HG02870 (cell line): ENCODE measurements around the gene PRELP.

Source experiments
- ATAC-seq: cut with Tn5 transposase; IDR thresholded peaks from one replicate; pipeline ENCODE4 v1.9.1; 2021; ENCODE audit warnings: mild to moderate bottlenecking, moderate library complexity; ENCODE audit not compliant: unreplicated experiment

The PRELP gene

DNA sequence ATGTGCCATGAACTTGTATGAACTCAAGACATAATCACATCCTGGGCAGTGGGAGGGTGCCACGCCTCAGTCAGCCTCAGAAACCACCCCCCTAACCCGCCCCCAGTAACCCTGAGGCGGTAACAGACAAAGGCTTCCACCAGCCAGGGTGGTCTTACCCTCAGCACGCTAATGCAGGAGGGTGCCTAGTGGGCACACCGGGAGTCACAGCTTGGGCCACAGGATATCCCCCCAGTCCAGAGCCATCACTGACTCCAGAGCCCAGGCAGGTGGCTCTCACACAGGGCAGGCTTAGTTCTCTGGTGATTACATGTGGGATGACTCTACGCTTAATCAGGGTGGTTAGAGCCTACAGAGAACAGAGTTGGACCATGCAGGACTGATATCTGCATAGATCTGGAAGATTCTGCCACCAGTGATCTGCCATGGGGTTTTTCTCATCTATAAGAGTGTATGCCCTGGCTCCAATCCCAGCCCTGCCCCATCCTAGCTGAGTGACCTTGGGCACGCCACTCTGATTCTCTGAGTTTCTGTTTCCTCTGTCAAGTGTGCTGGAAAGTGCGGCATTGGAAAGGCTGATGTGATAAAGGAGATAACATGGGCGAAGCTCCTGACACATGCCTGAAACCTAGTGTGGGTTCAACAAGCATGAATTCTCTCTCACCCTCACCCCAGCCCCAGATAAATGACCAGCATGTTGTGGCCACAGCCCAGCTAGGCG is 45.6 kb downstream of the PRELP start:
- ATAC-seq: no peak

DNA sequence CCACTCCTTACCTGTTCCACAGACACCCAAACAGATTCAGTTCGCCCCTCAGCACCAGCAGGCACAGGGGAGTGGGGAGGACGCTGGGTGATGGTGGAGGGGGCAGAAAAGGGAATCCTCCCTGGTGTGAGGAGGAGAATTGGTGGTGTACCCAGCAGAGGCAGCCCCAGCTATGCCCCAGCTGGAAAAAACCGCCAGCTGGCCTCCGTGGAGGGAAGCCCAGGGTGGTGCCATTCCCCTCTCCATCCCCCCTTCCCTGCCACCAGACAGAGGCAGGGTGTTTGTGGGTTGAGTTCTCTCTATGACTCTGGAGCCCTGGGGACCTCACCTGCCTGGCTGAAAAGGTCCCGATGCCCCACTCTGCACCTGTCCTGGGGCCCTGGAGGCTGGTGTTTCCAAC is 46.2 kb downstream of the PRELP start:
- no peak for ATAC-seq

DNA sequence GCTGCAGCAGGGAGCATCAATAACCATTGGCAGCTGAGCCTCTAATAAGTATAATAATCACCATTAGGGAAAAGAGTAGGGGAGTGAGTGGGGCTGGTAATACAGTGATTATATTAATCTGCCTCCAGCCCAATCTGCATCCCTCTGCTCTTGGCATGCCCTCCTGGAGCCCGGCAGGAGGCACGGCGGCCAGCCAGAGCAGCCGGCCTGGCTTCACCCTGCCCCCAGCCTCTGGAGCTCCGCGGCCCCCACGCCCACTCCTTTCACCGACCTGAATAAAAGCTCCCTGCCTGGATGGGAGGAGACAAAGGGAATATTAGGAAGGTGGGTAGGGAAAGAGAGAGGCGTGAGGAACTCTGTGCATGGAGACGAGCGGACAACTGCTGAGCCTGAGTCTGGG is 46.6 kb downstream of the PRELP start:
- ATAC-seq: no peak

DNA sequence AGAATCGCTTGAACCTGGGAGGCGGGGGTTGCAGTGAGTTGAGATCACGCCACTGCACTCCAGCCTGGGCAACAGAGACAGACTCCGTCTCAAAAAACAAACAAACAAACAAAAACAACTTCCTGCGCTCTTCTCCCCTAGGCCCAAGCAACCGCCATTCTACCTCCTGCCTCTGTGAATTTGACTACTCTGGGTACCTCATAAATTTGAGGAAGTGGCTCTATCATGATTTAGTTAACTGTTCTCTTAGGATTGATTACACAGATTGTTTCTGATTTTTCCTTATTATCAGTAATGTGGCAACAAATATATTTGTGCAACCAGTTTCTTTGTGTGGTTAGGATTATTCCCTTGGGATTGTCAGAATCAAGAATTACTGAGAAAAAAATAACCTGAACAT is 48.1 kb downstream of the PRELP start:
- no peak for ATAC-seq

DNA sequence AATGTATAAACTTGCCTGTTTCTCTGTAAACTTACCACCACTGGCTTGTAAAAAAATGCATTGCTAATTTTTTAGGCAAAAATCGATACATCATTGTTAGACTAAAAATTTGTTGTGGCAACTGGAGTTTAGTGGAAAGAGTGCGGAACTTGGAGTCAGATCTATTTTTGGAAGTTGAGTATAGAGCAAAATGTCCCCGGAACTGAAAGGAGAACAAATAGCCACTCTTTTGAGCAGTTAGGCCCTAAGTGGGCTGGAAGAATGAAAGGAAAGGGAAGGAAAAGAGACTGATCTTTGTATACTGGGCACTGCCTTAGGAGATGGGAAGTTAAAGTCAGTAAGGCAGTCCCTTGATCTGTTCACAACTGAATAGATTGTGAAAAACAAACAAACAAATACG is 48.5 kb downstream of the PRELP start:
- ATAC-seq: no peak

DNA sequence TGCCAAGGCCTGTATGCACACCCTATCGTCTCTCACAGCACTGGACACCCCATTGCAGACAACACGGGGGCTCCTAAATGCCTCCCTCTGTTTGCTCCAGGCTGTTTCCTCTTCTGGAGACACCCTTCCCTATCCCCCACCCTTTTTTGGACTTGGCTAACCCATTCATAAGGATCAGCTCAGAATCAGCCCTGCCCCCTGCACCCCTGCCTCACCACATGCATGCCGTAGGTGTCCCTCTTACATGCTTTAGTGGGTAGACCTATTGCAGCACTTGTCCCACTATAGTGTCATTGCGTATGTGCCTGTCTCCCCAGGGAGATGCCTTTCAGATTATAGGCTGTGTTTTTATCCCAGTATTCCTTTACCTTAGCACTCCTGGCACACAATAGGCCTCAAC is 49.2 kb downstream of the PRELP start:
- ATAC-seq: no peak

DNA sequence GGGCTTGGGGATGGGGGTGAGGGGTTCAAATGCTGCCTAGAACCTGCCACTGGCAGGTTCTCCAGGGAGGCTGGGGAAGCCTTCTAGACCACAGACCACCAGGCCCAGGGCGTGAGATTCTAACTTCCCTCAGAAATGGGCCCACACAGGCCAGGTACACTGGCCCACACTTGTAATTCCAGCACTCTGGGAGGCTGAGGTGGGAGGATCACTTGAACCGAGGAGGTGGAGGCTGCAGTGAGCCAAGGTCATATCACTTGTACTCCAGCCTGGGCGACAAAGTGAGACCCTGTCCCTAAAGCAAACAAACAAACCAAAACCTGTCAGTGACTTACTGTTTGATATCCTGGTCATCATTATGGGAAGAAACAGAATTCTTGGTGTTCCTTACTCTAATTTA is 50.1 kb downstream of the PRELP start:
- ATAC-seq: no peak

DNA sequence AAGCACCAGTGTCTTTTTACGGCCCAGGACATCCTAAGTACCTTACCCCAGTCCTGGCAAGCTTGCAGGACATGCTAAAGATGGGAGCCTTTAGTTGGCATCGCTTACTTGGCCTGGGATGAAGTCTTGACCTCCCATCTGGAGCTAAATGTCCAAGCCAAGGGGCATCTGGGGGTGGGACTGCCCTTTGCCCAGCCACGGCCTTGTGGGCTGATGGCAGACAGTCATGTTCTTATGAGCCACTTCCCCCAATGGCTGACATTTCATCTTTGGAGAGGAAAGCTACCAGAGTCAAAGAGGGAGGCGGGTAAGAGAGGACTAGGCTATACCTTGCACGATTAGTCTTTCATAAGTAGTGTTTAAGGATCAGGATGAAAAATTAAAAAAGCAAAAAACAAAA is 50.5 kb downstream of the PRELP start:
- no peak for ATAC-seq

DNA sequence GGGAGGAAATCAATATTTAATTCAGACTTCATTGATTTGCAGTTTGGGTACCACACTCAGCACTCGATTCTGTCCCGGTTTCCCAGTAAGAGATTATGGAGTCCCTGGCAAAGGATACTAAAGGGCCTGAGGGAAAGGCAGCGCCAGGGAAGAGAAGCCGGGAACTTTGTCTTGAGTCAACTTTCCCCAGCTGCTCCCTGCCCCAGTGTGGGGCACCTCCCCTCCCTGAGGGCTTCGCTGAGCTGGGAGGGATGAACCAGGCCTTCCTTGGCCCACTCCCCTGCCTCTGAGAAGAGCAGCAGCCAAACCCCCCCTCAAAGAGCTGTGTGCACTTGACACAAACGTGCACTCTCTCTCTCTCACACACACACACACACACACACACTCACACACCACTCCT is 51.0 kb downstream of the PRELP start:
- ATAC-seq: no peak

DNA sequence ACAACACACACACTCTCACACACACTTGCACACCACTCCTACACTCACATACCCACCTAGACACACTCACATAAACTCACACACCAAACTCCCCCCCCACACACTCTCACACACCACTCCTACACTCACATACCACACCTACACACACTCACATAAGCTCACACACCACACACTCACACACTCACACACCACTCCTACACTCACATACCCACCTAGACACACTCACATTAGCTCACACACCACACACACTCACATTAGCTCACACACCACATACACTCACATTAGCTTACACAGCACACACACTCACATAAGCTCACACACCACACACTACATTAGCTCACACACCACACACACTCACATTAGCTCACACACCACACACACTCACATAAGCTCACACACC is 51.4 kb downstream of the PRELP start:
- ATAC-seq: no peak

DNA sequence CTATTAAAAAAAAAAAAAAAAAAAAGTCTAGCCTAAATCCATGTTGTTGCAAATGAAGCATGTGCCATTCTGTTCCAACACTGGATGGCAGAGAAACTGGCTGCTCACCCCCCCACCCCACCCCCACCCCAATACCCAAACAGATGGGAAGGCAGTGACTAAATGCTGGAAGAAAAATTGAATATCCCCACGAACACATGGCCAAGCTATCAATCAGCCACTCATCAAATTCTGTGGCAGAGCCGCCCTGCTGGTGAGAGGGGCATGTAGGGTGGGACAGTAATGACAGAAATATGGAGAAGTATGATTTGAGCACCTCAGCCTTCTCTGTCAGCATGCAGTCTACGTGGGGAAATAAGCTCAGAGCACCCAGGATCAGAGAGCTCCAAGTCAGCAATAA is 52.5 kb downstream of the PRELP start:
- ATAC-seq: no peak

DNA sequence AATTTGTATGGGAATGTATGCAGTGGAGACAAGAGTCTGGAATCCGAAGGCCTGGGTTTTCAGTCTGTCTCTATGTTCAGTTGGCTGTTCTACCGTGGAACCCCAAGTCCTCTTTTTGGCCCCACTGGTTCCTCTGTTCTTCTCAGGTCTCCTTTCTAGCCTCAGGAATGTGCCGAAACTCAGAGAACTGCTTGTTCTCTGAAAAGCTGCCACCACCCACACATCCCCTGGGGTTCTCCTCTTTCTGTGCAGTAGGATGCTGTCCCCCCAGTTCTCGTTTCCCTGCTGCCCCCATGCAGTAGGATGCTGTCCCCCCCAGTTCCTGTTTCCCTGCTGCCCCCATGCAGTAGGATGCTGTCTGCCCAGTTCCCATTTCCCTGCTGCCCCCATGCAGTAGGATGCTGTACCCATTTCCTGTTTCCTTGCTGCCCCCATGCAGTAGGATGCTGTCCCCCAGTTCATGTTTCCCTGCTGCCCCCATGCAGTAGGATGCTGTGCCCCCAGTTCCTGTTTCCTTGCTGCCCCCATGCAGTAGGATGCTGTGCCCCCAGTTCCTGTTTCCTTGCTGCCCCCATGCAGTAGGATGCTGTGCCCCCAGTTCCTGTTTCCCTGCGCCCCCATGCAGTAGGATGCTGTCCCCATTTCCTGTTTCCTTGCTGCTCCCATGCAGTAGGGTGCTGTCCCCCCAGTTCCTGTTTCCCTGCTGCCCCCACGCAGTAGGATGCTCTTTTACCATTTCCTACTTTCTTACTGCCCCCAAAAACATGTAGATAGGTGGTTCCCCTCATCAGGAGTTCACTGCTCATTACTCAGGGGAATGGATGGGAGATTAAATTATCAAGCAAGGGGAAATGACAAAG is 53.6 kb downstream of the PRELP start:
- no peak for ATAC-seq

DNA sequence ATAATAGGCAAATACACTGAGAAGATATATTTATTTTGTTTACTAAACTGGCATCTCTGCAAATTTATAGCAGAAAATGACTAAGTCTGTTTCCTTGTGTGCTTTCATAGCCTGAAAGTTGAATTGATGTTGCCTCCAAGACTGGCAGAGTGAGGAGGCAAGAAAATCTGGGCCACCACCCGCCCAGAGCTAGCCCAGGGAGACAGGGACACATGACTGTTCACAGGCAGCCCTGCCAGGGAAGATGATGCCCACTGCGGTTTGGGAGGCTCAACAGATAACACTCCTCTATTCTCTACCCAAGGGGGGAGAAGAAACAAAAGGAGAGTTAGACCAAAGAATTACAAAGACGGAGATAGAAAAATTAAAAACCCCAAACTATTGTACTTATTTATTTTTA is 55.5 kb downstream of the PRELP start:
- no peak for ATAC-seq

DNA sequence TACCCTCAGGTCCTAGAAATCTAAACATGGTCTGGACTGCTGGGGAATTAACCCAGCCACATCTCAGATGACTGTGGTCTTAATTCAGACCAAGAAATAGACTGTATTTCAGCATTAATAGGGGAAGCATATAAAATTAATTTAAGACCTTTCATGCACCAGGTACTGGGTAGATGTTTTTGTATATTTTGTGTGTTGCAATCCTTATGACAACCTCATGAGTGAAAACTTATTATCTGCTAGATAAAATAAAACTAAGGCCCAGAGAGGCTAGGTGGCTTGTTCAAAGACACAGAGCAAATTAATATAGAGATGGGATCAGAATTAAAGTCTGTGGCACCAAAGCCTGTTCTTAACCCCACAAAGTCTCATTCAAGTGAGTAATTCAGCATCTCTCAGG is 58.4 kb downstream of the PRELP start:
- no peak for ATAC-seq

DNA sequence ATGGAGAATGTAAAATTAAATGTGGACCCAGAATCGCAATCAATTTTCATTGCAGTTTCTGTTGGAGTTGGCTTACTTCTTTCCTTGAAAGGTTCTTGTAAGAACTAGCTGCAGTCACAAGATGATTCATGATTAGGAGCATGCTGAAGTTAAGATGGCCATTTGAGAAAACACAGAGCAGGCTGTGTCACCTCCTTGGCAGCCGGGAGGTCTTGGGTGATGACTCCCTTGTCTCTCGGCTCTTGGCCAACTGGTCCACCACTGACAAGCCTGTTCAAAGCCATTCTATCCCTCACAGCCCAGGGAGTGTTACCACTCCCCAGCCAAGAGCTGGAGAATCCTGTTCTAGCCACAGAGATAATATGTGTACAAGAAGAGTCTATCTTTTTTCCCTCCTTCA is 58.9 kb downstream of the PRELP start:
- no peak for ATAC-seq

DNA sequence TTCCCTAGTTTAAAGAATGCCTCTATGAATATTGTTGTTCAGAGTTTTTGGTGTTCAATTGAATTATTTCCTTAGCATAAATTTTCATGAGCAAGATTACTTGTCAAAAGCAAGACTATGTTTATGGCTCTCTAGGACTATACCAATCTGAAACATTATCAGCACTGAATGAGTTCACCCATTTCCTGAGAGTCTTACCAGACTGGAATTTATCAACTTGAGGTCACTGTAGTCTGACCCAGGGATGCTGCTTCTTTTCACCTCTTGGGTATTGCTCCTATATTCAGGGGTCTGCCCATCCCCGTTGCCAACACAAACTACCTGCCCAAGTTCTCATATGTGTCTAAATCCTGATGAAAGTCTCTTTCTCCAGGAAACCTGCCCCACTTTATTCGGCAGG is 61.0 kb downstream of the PRELP start:
- ATAC-seq: no peak

DNA sequence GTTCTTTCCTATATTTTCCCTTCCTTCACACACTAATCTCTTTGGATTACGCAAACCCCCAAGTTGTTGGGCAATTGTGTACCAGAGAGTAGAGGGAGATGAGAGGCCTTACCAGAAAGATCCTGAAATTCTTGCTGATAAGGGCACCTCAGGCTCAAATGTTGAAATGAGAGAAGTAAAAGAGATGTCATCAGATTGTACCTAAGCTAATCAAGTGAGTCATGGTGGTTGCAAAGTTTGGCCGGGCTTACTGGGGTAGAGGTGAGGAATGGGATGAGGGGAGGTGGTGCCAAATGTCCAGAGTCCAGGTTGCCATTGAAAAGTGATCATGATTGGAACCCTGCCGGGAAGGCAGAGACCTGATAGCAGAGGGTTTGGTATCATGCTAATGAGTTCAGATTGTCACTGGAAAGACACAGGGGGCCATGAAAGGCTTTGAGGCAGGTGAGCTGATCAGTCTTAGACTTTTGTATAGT is 61.4 kb downstream of the PRELP start:
- no peak for ATAC-seq

DNA sequence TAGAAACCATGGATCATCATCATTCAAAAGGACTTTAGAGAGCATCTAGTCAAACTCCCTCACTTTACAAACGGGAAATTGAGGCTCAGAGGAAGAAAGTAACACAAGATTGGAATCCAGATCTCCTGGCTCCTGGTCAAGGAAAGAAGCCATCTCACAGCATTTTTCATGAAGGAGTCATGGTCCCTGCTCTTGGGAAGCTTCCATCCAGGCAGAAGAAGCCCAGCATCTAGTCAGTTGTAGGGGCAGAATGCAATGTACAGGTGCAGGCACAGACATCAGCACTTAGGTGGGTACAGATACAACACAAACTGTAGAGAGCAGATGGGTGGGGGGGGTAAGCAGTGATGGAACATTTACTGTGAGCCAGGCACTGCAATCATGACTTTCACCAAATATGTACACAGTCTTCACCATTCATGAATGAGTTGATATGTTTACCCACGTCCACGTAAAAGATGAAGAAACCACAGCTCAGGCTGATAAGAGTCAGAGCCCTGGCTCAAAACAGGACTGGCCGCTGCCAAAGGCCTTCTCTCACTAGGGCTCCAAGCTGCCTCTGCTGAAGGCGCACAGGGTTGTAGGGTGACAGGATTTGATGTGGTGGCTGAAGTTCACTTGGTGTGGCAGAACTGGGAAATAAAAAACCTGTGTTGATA is 62.3 kb downstream of the PRELP start:
- ATAC-seq: no peak

DNA sequence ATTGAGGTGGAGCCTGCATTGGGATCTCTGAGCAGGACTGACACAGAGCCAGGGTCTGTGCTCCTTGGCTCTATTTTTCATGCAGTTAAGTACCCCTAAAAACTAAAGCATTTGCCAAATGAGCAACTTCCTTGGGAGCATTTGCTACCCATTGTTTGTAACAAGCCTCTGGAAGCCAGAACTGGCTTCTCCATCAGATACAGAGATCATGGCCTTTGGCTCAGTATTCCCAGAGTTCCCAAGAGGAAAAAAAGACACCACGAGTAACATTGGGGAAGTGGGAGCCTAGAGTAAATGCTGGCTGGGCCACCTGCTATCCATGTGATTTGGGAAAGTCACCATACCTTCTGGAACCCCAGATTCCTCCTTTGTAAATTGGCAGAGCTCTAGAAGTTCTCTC is 63.1 kb downstream of the PRELP start:
- ATAC-seq: no peak

DNA sequence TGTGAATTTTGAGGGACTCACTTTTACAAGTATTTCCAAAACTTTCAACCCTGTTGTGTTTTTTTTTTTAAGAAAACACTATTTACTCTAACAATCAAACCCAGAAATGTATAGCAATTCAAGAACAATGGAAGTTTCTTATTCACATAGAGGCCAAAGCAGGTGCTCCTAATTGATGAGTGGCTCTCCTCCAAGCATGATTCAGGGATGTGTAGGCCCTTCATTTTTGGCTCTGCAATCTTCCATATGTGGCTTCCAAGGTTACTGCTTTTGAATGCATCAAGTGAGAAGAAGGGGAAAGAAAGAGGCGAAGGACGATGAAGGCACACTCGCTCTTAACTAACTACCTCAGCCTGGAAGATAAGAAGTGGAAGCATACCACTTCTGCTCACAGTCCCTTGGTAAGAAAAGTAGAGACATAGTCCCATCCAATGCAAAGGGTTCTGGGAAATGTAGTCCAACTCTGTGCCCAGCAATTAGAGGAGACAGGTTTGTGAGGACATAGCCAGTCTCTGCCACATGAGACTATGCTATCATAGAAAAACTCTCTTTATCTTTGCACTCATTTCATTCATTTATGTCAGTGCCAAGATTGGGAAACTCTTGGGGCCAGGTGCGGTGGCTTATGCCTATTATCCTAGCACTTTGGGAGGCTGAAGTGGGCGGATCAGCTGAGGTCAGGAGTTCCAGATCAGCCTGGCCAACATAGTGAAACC is 64.4 kb downstream of the PRELP start:
- ATAC-seq: no peak
